Tibial artery (tissue), 4 donors: ENCODE data around the gene COL4A4.

Experiments
- DNase-seq, 2 donors: peaks; one replicate each; pipeline ENCODE4 v3.0.0-alpha.2; 2019
- H3K27ac ChIP-seq, 2 donors: fragments of 200-600 bp; sonication (generic) in 1 of 2; 1 replicate in 1 of 2; 2 replicates in 1 of 2; pipeline ENCODE4 v1.5.1; 2018 to 2019; ENCODE audit warnings: mild to moderate bottlenecking in 1 of 2
- H3K27me3 ChIP-seq, 2 donors: fragments of 200-600 bp; sonication (generic) in 1 of 2; one replicate each; pipeline versions ENCODE4 v1.5.1 to v1.6.0; 2016 to 2019
- H3K36me3 ChIP-seq, 3 donors: fragments of 200-600 bp; sonication (generic) in 2 of 3; one replicate each; pipeline ENCODE4 v1.5.1; 2016 to 2019; ENCODE audit warnings: mild to moderate bottlenecking in 2 of 3
- H3K4me1 ChIP-seq, 4 donors: fragments of 200-600 bp; sonication (generic) in 2 of 4; 1 replicate in 3 of 4; 2 replicates in 1 of 4; pipeline ENCODE4 v1.5.1; 2016 to 2019
- H3K4me3 ChIP-seq, 2 donors: fragments of 200-600 bp; sonication (generic) in 1 of 2; 1 replicate in 1 of 2; 2 replicates in 1 of 2; pipeline ENCODE4 v1.5.1; 2018 to 2019; ENCODE audit warnings: mild to moderate bottlenecking in 2 of 2
- H3K9me3 ChIP-seq, 3 donors: fragments of 200-600 bp; sonication (generic) in 1 of 3; one replicate each; pipeline ENCODE4 v1.5.1; 2016 to 2019
- CTCF ChIP-seq, 2 experiments: fragments of 200-600 bp in 1 of 2; fragments of 450-650 bp in 1 of 2; IDR thresholded peaks; one replicate each; pipeline ENCODE4 v1.5.1; 2017 to 2019; ENCODE audit warnings: antibody characterized with exemption in 2 of 2, mild to moderate bottlenecking in 1 of 2, moderate library complexity in 1 of 2
- intact Hi-C: fragments of 100-400 bp; cut with DNase I; formaldehyde crosslinking; loops from one replicate; pipeline ENCODE4 v1.15.0; 2023; ENCODE audit warnings: low total_unique reads

COL4A4 gene

GRCh38 chr2:227029426-227030105 is 134.4 kb downstream of the COL4A4 start:
- no peaks in the 10 kb centered on the region for H3K9me3 ChIP-seq
- no peaks in the 10 kb centered on the region for H3K4me1 ChIP-seq
- intact Hi-C loops: no loop called here
- H3K36me3 ChIP-seq: no peaks in the 10 kb centered on the region
- no peak overlapping the region for H3K27ac ChIP-seq
- no peaks in the 10 kb centered on the region for H3K27me3 ChIP-seq
- no peak for DNase-seq
- TF ChIP-seq CTCF (IDR thresholded peaks at IDR 0.05): no peak
- no peak overlapping the region for H3K4me3 ChIP-seq

GRCh38 chr2:227025510-227025909 is 138.5 kb downstream of the COL4A4 start:
- Histone ChIP-seq H3K36me3 (no peaks in the 10 kb centered on the region), H3K4me1 (no peaks in the 10 kb centered on the region), H3K9me3 (no peaks in the 10 kb centered on the region), H3K4me3 (no peak overlapping the region), H3K27ac (no peak overlapping the region), H3K27me3 (no peaks in the 10 kb centered on the region)
- intact Hi-C loops: no loop called here
- no peak for TF ChIP-seq CTCF (IDR thresholded peaks at IDR 0.05)
- DNase-seq: no peak

- Histone ChIP-seq H3K9me3 (no peaks in the 10 kb centered on the region), H3K27ac (no peak overlapping the region), H3K27me3 (no peaks in the 10 kb centered on the region), H3K36me3 (no peaks in the 10 kb centered on the region), H3K4me3 (no peak overlapping the region), H3K4me1 (no peaks in the 10 kb centered on the region)
- intact Hi-C loops: no loop called here
- no peak for DNase-seq
- TF ChIP-seq CTCF (IDR thresholded peaks at IDR 0.05): no peak
Measured at GRCh38 chr2:227022608-227023007, 141.4 kb downstream of the COL4A4 start.

- H3K9me3 ChIP-seq: no peaks in the 10 kb centered on the region
- no peak for DNase-seq
- H3K4me3 ChIP-seq: no peak overlapping the region
- no peak overlapping the region for H3K27ac ChIP-seq
- intact Hi-C loops: no loop called here
- H3K27me3 ChIP-seq: no peaks in the 10 kb centered on the region
- no peaks in the 10 kb centered on the region for H3K36me3 ChIP-seq
- H3K4me1 ChIP-seq: no peaks in the 10 kb centered on the region
- no peak for TF ChIP-seq CTCF (IDR thresholded peaks at IDR 0.05)
Measured at GRCh38 chr2:227020416-227020815, 143.6 kb downstream of the COL4A4 start.

- no peaks in the 10 kb centered on the region for H3K4me1 ChIP-seq
- no peak for TF ChIP-seq CTCF (IDR thresholded peaks at IDR 0.05)
- intact Hi-C loops: no loop called here
- DNase-seq: no peak
- no peak overlapping the region for H3K4me3 ChIP-seq
- no peaks in the 10 kb centered on the region for H3K9me3 ChIP-seq
- no peaks in the 10 kb centered on the region for H3K27me3 ChIP-seq
- H3K27ac ChIP-seq: no peak overlapping the region
- H3K36me3 ChIP-seq: no peaks in the 10 kb centered on the region
Measured at GRCh38 chr2:227016894-227017293, 147.1 kb downstream of the COL4A4 start.

- H3K36me3 ChIP-seq: no peaks in the 10 kb centered on the region
- intact Hi-C loops: no loop called here
Measured at GRCh38 chr2:227013881-227014280, 150.1 kb downstream of the COL4A4 start.

More at GRCh38 chr2:227013881-227014280, 150.1 kb downstream of the COL4A4 start:
- no peak for TF ChIP-seq CTCF (IDR thresholded peaks at IDR 0.05)
- no peaks in the 10 kb centered on the region for H3K4me1 ChIP-seq
- DNase-seq: no peak
- H3K4me3 ChIP-seq: no peak overlapping the region
- no peaks in the 10 kb centered on the region for H3K9me3 ChIP-seq
- no peaks in the 10 kb centered on the region for H3K27me3 ChIP-seq
- no peak overlapping the region for H3K27ac ChIP-seq
